Adrenal gland (tissue), 12 donors: ENCODE data around the gene VIT. TPM values are rescaled to one million over a fixed set of nuclear protein-coding genes. Genes with fewer than 3 reads are reported as not detected.

ENCODE experiments used
- DNase-seq, 7 donors: peaks; one replicate each; pipeline ENCODE4 v3.0.0-alpha.2; 2019 to 2020
- H3K27ac ChIP-seq, 5 donors: fragments of 200-600 bp; sonication (generic) in 4 of 5; 1 replicate in 3 of 5; 2 replicates in 2 of 5; pipeline versions ENCODE4 v1.5.1 to v1.8.0; 2016 to 2020; ENCODE audit warnings: mild to moderate bottlenecking in 1 of 5
- H3K27me3 ChIP-seq: fragments of 200-600 bp; 2 replicates; pipeline ENCODE4 v1.8.0; 2021
- H3K36me3 ChIP-seq, 2 donors: fragments of 200-600 bp; replicated peaks in 1 of 2; 1 replicate in 1 of 2; 2 replicates in 1 of 2; pipeline versions ENCODE4 v1.5.1 to v1.8.0; 2018 to 2022
- H3K4me1 ChIP-seq, 2 donors: fragments of 200-600 bp; replicated peaks in 1 of 2; 1 replicate in 1 of 2; 2 replicates in 1 of 2; pipeline versions ENCODE4 v1.5.1 to v1.8.0; 2018 to 2021
- H3K4me3 ChIP-seq, 4 donors: fragments of 200-600 bp; sonication (generic) in 3 of 4; one replicate each; pipeline ENCODE4 v1.5.1; 2016 to 2018
- H3K9me3 ChIP-seq, 3 donors: fragments of 200-600 bp; sonication (generic) in 1 of 3; replicated peaks in 1 of 3; 1 replicate in 2 of 3; 2 replicates in 1 of 3; pipeline versions ENCODE4 v1.5.1 to v1.8.0; 2016 to 2021
- CTCF ChIP-seq, 6 experiments: fragments of 450-650 bp in 4 of 6; fragments of 200-600 bp in 2 of 6; sonication (generic) in 1 of 6; IDR thresholded peaks; 1 replicate in 5 of 6; 2 replicates in 1 of 6; pipeline versions ENCODE4 v1.5.1 to v1.8.0; 2016 to 2021; ENCODE audit warnings: antibody characterized with exemption in 6 of 6, mild to moderate bottlenecking in 2 of 6, moderate library complexity in 1 of 6
- POLR2A ChIP-seq, 2 donors: fragments of 450-650 bp; IDR thresholded peaks; one replicate each; pipeline ENCODE4 v1.6.1; 2017; ENCODE audit warnings: antibody characterized with exemption in 2 of 2, mild to moderate bottlenecking in 2 of 2, moderate library complexity in 1 of 2
- WGBS, 4 donors: extraction: QIAGEN DNeasy Blood & Tissue Kit in 2 of 4; methylation state at CpG; one replicate each; pipeline versions ENCODE4 v1.1.5 to v1.1.7; 2013 to 2017; 5-methylcytosine and 5-hydroxymethylcytosine counted together
- intact Hi-C, 2 donors: fragments of 100-400 bp; cut with DNase I; formaldehyde crosslinking; loops; one replicate each; pipeline versions ENCODE4 v1.14.1 to v1.15.0; 2022 to 2023
- polyA plus RNA-seq, 3 donors: library from polyadenylated mRNA; stranded (reverse); fragments of 200-250 nt in 2 of 3; fragments of 350-450 nt in 1 of 3; fragmentation: Illumina TruSeq in 1 of 3; extraction: RNeasy Lipid Tissue Mini Kit (QIAGEN cat#74804) in 1 of 3; gene quantifications; one replicate each; pipeline ENCODE4 v1.2.3, GENCODE V29; 2013 to 2014
- total RNA-seq, 9 donors: library from RNA; depleted of rRNA in 4 of 9; stranded (reverse); fragments of >200 nt in 4 of 9; fragments of 120-200 nt in 1 of 9; fragmentation: NEBNext Ultra II Directional in 1 of 9; extraction: Animal tissue kit (Norgen Biotek cat#: 25700) in 1 of 9; gene quantifications; one replicate each; pipeline versions ENCODE4 v1.1.0 to v1.2.4, GENCODE V29; 2013 to 2023
- donor health status: healthy with polysubstance abuse.
- donor health status: Bipolar disorder and iron deficiency.
- donor health status: DM: yes; HTN: yes; CAD: no.
- donor health status: DM: no; HTN: no; CAD: no.
- donor health status: DM: no; HTN: no; CAD: no.
- donor health status: DM: yes; HTN: yes; CAD: no.

VIT gene
- total and polyA plus RNA-seq, 12 donors: 0.06 to 2.0 (median 0.40) TPM; not detected in 2

- intact Hi-C loops: no loop called here
- Histone ChIP-seq H3K36me3 (no peaks in the 10 kb centered on the region), H3K27me3 (no peaks in the 10 kb centered on the region), H3K27ac (no peak overlapping the region), H3K9me3 (peaks cover 0 to 2% (median 0%) of the 10 kb centered on the region in 3 donors), H3K4me3 (no peak overlapping the region), H3K4me1 (no peaks in the 10 kb centered on the region)
- no peak for TF ChIP-seq POLR2A (IDR thresholded peaks at IDR 0.05)
- TF ChIP-seq CTCF (IDR thresholded peaks at IDR 0.05): no peak
- DNase-seq: no peak
- 61 to 68% (median 64%) methylated on average over 8 of the region's 8 CpGs for WGBS, 4 donors
Measured at GRCh38 chr2:36708041-36708741, 11.7 kb downstream of the VIT start.

- TF ChIP-seq CTCF (IDR thresholded peaks at IDR 0.05) (no peak), POLR2A (IDR thresholded peaks at IDR 0.05) (no peak)
- no peak for DNase-seq
- intact Hi-C loops: no loop called here
- Histone ChIP-seq H3K27me3 (no peaks in the 10 kb centered on the region), H3K4me1 (no peaks in the 10 kb centered on the region), H3K9me3 (peaks cover 0 to 2% (median 0%) of the 10 kb centered on the region in 3 donors), H3K36me3 (no peaks in the 10 kb centered on the region), H3K27ac (no peak overlapping the region), H3K4me3 (no peak overlapping the region)
- WGBS, 4 donors: 80 to 91% (median 90%) methylated on average over 2 of the region's 2 CpGs
Measured at GRCh38 chr2:36710858-36711515, 14.5 kb downstream of the VIT start.

GRCh38 chr2:36711741-36712314, 15.3 kb downstream of the VIT start:
- TF ChIP-seq POLR2A (IDR thresholded peaks at IDR 0.05) (no peak), CTCF (IDR thresholded peaks at IDR 0.05) (no peak)
- Histone ChIP-seq H3K27ac (no peak overlapping the region), H3K9me3 (peaks cover 0 to 2% (median 0%) of the 10 kb centered on the region in 3 donors), H3K36me3 (no peaks in the 10 kb centered on the region), H3K4me3 (no peak overlapping the region), H3K4me1 (no peaks in the 10 kb centered on the region), H3K27me3 (no peaks in the 10 kb centered on the region)
- intact Hi-C loops: no loop called here
- no peak for DNase-seq
- 61 to 73% (median 67%) methylated on average over 5 of the region's 5 CpGs for WGBS, 4 donors

- intact Hi-C loops: no loop called here
- no peaks in the 10 kb centered on the region for H3K27me3 ChIP-seq
- WGBS, 4 donors: 67 to 80% (median 70%) methylated on average over 8 of the region's 8 CpGs
Measured at GRCh38 chr2:36713310-36713709, 16.8 kb downstream of the VIT start.

More at GRCh38 chr2:36713310-36713709, 16.8 kb downstream of the VIT start:
- no peaks in the 10 kb centered on the region for H3K4me1 ChIP-seq
- TF ChIP-seq POLR2A (IDR thresholded peaks at IDR 0.05) (no peak), CTCF (IDR thresholded peaks at IDR 0.05) (no peak)
- no peak for DNase-seq
- no peak overlapping the region for H3K4me3 ChIP-seq
- no peak overlapping the region for H3K27ac ChIP-seq
- H3K36me3 ChIP-seq: no peaks in the 10 kb centered on the region
- H3K9me3 ChIP-seq: peaks cover 0 to 2% (median 0%) of the 10 kb centered on the region in 3 donors
